AG08395 (cell line): ENCODE results near the gene DTNB.

Source experiments
- DNase-seq: peaks from one replicate; pipeline ENCODE4 v3.0.0; 2012; ENCODE audit warnings: mixed read lengths, low spot score

Gene DTNB

DNA sequence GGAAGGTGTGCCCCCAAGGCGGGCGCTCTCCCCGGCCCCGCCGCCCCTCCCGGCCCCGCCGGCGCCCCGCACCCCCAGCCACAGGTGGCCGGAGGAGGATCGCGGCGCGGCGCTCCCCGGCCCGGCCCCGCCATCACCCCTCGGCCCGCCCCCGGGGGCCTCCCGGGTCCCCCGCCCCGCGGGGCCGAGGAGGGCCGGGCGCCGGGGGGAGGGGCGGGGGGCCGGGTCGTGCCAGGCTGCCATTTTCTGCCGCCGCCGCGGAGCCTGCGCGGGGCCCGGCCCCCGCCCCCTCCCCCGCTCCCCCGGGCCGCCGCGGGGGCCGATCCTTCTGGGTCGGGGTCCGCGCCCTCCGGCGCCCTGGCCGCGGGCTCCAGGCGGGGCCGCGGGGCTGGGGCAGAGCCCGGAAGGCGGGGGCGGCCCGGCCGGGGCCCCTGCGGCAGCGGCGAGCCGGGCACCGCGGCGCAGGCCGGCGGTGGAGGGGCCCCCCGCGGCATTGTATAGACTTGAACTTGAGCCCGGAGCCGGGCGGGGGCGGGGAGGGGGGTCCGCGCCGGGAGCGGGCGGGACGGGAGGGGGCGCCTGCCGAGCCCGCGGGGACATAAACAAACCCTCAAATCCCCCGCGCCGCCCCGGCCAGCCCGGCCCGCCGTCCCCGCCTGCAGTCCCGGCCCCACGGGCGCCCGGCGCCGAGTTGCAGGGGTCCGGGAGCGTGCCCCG lies 332.2 kb downstream of the DTNB start:
- no peak for DNase-seq

DNA sequence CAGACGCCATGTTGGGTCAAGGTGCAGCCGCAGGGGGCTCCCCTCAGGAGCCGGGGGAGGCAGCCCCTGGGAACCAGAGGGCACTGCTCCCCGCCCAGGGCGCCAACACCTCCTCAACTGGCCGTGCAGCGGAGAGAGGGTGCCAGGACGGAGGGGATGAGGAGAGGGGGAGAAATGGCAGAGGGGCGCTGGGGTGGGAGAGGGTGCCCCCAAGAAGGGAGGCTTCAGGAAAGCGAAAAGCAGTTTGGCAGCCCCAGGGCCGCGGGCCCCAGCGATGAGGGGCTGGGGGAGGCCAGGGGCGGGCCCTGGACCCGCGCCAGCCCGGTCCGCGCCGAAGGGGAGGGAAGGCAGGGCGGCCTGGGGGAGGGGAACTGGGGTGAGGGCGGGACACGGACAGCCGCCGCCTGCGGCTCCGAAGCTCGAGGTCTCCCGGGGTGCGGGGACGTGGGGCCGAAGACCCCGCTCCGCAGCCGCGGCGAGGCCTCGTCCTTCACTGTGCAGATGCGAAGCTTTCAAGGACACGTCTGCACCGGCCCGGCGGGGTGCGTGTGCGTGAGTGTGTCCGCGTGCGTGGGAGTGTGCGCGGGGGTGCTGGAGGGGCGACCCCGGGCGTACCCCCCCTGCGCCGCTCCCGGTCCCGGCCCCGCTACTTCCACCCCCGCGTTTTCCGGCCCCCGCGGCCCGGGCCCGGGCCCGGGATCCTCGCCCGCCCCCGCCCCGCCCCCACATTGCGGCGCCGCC lies 333.0 kb downstream of the DTNB start:
- DNase-seq: no peak

DNA sequence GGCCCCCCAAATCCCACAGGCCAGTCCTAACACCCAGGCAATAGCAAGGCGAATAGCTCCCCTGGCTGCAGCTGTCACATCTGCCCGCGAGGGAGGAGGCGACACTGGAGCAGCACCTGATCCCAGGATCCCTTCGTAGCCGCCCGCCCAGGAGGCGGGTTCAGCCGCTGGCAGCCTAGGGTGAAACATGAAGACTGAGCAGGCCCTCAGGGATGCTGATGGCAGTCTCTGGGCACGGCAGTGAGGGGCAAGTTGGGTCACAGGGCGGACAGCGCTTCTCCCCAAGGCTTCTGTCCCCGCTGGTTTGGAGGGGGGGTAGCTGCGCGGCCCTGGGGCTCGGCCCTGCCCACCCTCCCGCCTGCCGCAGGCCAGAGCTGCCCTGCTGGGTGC lies 333.6 kb downstream of the DTNB start:
- DNase-seq: no peak

DNA sequence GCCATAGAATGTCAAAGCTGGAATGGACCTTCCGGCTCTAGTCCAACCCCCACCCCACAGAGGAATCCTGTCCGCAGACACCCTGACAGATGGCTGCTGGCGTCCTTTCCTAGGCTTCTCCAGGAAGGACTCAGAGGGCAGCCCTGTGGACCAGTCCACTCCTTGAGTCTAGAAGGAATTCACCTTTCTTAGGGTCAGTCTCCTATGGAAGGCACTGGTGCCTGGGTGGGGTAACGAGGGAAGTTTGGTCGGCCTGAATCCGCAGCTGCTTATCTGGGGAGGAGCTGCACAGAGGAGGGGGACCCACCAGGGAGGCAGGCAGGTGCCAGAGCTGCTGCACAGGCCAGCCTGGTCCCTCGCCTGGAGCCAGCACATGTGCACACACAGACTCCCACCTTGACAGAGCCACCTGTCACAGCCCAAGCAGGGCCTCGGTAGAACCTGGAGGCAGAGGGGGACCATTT lies 334.1 kb downstream of the DTNB start:
- DNase-seq: no peak

DNA sequence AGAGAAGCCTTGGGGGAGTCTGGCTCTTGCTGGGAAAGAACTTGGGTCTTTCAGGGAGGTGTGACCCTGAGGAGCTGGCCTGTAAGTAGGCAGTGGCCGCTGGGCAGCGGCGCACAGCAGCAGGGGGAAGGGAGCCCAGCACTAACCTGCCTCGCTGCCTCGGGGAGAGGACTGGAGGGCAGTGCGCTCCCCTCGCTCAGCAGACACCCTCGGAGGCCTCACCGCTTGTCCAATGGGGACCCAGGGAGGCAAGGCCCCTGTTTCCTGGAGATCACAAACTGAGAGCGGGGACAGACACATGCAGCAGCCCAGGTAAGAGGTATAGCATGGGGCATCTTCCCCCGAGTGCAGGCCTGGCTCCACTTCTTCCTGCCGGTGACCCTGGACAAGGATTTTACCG lies 335.0 kb downstream of the DTNB start:
- DNase-seq: no peak

DNA sequence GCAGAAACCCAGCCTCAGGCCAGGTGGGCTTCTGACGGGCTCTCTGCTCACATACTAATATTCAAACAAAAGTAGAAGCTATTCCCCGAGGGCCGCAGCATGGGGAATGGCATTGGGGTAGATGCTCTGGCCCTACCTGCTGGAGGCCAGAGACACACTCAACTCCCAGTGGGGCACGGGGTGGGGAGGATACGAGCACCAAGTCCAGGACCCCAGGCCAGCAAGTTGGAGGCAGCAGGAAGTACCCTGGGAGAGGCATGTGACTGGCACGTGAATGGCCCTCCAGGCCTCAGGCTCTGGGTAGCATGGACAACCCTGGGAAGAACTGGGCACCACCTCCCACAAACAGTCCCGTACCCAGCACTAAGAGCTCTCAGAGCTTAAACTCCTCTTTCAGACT lies 335.5 kb downstream of the DTNB start:
- no peak for DNase-seq

DNA sequence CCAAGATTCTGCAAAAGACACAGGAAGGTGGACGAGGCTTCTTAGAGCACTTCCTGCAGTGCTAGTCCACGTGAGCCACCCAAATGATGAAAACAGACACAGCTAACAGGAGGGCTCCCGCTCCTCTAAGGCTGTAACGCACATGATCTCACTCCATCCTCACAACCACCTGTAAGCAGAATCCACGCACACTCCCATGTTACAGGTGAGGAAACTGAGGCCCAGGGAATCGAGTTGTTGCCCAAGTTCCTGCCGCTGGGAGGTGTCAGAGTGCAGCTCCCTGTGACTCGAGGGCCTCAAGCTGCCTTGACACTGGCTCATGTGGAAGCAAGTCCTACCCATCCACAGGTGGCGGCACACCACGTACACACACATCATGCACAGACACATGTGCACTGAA lies 336.1 kb downstream of the DTNB start:
- DNase-seq: no peak

DNA sequence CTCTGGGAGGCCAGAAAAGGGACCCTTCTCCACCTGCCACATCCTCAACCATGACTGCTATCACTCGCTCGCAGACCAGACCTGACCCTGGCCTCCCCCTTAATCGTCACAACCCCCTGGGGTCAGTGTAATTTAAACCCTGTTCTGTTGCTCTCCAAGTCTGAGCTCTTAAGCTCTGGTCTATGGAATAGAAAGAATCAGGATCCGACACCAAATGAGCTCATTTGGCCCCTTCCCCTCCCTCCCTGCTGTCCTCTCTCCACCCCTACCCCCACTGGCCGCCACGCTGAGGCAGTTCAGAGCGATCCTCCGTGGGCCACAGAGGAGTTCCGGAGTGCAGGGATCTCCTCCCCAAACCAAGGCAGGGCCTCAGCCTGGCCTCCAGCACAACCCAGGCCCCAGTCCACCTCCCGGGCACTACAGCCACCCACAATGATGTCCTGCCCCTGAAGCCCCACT lies 337.0 kb downstream of the DTNB start:
- no peak for DNase-seq

DNA sequence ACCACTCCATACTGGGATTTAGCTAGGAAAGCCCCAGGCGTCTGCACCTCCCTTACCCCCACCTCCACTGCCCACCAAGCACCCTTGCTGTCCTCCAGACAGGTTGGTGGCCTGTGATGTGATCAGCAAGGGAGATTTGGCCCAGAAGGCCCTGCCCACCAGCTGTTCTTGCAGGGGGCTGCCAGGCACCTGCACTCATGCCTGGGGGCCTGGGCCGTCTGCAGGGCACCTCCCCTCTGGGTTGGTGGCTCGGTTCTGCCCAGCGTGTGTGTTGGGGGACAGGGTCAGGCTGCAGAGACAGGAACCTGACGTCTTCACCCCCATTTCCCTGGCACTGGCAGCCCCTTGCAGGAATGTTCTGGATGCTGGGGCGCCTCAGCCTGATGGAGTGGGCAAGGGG lies 337.4 kb downstream of the DTNB start:
- DNase-seq: no peak

DNA sequence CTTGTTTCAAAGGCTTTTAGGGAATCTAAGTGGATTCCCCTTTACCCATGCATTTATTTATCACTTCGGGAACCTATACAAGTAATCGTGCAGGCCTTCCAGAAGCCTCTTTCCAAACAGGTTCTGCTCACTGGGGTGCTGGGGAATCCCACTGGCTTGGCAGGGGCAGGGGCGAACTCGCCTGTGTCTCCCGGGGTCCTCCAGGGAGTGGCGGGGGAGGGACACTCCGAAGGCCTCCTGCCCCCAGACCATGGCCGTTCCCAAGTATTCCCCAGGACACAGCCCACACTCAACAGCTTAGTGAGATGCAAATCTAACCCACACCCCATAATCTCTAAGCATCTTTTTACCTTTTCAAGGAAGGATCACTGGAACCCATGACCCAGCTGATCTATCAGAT lies 338.2 kb downstream of the DTNB start:
- no peak for DNase-seq

DNA sequence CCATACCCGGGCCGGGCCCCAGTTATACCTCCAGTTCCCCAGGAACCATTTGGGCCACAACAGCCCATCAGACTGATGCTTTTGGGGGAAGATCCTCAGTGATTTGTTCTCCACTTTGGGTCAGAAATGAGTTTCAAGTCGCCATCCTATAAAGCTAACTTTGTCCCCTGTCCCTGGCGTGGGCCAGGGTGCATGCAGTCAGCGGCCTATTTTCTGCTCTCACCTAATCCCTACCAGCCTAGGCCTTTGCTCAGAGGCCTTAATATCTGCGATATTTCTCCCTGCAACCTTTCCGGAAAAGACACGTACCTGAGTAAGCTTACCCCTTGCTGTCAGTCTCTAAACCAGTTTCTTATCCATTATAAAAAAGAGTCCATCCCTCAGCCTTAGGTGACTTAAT lies 338.9 kb downstream of the DTNB start:
- DNase-seq: no peak

DNA sequence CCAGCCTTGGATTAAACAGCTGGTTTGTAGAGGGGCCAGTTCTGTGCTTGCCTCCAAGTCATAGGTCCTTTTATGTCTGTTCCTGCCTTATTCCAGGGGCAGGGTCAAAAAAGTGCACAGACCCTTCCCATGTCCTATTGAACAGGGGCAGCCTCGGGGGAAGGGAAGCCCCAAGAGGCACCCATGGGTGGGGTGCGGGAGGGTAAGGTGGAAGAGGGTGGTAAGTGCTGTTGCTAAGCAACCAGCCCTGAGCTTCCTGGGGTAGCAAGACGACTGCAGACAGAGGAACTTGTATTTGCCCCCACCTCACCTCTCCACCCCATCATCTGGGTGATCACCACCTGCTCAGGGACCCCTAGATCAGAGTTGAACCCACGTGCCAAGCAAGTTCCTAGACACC lies 339.4 kb downstream of the DTNB start:
- no peak for DNase-seq

DNA sequence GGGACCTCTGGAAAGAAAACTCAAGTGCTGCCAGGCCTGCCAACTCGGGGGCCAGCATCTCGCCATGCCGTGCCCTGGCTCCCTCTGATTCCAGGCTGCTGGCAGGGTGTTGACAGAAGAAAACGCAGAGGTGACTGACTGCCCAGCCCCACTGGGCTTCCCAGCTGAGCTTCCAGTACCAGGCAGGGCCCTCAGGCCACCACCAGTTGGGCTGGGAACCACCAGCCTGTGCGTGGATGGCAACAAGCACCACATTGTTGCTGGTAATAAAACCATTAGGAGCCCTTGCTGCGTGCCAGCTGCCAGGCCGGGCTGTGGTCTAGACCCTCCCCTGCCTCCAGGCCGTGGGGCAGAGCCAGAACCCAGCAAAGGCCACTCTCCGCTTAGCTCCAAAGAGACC lies 340.8 kb downstream of the DTNB start:
- no peak for DNase-seq

DNA sequence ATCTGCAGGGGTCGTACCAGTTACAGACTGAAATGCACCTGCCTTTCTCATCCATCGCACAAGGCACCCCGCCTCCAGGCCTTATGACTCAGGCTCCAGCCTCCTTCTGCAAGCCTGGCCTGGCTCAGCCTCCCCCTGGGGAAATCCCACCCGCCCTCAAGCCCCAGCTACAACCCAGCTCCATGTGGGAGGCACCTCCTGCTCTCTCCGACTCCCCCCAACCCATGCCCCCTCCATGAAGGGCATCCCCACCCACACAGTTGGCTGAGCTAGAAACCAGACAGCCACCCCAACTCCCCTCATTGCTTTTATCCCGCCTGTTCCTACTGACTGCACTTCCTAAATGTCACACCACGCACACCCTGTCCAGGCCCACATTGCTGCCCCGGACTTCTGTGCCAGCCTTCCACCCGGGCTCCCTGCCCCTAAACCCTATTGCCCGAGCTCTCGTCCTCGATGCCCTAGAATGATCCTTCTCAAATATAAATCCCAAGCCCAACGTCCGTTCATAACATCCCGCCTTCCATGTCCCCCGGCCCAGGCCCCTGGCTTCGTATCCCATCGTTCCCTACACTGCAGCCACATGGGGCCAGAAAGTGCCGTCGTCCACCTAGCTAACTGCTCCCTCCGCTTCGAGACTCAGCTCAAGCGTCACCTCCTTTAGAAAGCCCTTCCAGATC lies 341.6 kb downstream of the DTNB start:
- no peak for DNase-seq

DNA sequence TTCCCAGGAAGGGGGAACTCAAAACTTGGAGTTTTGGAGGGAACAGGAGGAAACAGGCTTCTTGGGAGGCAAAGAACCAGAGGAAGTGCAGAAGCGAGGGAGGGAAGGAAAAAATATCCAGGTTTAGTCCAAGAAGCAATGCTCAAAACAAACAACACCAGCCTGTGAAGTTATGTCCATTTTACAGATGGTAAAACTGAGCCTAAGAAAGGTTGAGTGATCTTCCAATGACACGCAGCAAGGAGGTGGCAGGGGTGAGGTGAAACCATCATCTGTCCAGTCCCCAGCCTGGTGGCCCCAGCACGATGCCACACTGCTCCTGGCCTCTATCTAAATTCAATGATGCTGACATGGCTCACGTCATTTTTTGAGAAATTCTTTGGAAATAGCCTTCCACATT lies 342.4 kb downstream of the DTNB start:
- no peak for DNase-seq

DNA sequence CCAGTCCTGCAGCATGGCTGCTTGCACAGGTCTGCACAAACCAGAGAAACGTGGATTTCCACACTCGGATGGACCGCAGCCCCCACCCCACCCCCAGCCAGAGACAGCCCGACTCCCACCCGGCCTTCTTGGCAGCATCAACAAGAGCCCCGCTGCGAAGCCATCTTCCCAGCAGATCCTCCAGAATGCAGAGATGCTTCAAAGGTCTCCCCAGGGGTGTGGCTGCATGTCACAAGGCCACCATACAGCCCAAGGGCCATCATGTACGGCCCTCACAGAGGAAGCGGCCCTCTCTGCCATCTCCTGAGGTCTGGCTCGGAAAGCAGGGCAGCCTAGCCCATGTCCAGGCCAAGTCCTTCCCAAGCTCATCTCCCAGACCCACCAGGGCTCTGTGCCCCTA lies 343.1 kb downstream of the DTNB start:
- no peak for DNase-seq

DNA sequence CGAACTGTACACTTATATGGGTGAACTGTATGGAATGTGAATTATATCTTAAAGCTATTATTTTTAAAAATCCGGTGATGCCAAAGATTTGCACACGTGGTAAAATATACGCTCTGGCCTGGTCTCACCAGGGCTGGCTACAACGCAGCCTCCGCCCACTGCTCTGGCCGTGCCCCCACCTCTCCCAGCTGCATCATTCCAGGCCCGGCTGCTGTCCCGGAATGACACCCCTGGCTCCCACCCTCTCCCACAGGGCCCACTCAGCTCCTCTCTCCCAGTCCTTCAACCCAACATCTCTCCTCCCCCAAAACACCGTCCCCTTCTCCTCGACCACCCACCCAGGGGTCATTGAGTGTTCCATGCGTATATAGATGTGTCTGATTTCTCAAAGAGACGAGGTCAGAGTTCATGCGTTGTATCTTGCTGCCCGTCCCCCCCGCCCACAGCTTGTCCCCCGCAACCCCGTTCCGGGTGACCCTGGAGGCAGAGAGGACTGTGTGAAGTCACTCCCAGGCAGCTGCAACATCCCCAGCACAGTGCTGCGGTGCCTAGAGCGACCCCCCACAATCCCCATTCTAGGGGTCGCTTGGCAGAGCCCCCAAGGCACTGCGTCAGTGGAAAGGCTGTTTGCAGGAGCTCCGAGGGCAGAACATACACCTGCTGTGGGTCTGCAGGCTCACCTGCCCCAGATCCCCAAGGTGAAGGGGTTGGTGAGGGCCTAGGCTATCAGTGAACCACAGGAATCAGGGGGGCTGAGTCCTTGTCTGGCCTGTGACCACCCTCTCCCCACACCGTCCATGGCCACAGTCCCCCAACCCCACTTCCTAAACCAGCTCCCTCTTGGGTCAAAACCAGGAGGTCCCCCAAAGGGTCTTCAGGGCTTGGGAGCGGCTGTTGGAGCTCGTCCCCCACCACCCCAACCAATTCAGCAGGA lies 345.0 kb downstream of the DTNB start:
- DNase-seq: no peak
